Activated CD4-positive, alpha-beta T cell treated with anti-CD3 and anti-CD28 coated beads for 48 hours (primary cell): Measurements from ENCODE around the gene FGFR2.
"Not testable (repeated sequence)": the region's sequence is repeated elsewhere in the genome, so short reads cannot be mapped to it uniquely, and the experiment has no call there.

Experiments
- DNase-seq: peaks from one replicate; pipeline ENCODE4 v3.0.0-alpha.2; 2020

Gene FGFR2

GRCh38 chr10:121583857-121584256 is 14.4 kb downstream of the FGFR2 start:
- no peak for DNase-seq

- DNase-seq: no peak
Measured at GRCh38 chr10:121583258-121583657, 15.0 kb downstream of the FGFR2 start.

GRCh38 chr10:121580276-121581116 is 17.7 kb downstream of the FGFR2 start:
- DNase-seq: no peak

- DNase-seq: no peak
Measured at GRCh38 chr10:121579656-121580055, 18.6 kb downstream of the FGFR2 start.

GRCh38 chr10:121578965-121579364 is 19.3 kb downstream of the FGFR2 start:
- DNase-seq: no peak

GRCh38 chr10:121578298-121578697 is 19.9 kb downstream of the FGFR2 start:
- no peak for DNase-seq

GRCh38 chr10:121577568-121577967 is 20.7 kb downstream of the FGFR2 start:
- no peak for DNase-seq

- no peak for DNase-seq
Measured at GRCh38 chr10:121576139-121576538, 22.1 kb downstream of the FGFR2 start.

- DNase-seq: no peak
Measured at GRCh38 chr10:121574519-121575166, 23.6 kb downstream of the FGFR2 start.

GRCh38 chr10:121573538-121573941 is 24.7 kb downstream of the FGFR2 start:
- DNase-seq: no peak

- DNase-seq: no peak
Measured at GRCh38 chr10:121572859-121573537, 25.2 kb downstream of the FGFR2 start.

GRCh38 chr10:121570315-121570714 is 27.9 kb downstream of the FGFR2 start:
- DNase-seq: no peak

GRCh38 chr10:121568275-121568674 is 30.0 kb downstream of the FGFR2 start:
- no peak for DNase-seq

GRCh38 chr10:121567569-121567968 is 30.7 kb downstream of the FGFR2 start:
- DNase-seq: no peak

GRCh38 chr10:121566755-121567154 is 31.5 kb downstream of the FGFR2 start:
- DNase-seq: no peak

GRCh38 chr10:121559326-121560026 is 38.8 kb downstream of the FGFR2 start:
- DNase-seq: no peak

- DNase-seq: no peak
Measured at GRCh38 chr10:121558238-121558637, 40.0 kb downstream of the FGFR2 start.

GRCh38 chr10:121556918-121557573 is 41.2 kb downstream of the FGFR2 start:
- DNase-seq: no peak

- DNase-seq: no peak
Measured at GRCh38 chr10:121556455-121556854, 41.8 kb downstream of the FGFR2 start.

GRCh38 chr10:121554916-121555315 is 43.3 kb downstream of the FGFR2 start:
- DNase-seq: not testable (repeated sequence)

- DNase-seq: no peak
Measured at GRCh38 chr10:121553511-121554264, 44.6 kb downstream of the FGFR2 start.

- no peak for DNase-seq
Measured at GRCh38 chr10:121552746-121553145, 45.5 kb downstream of the FGFR2 start.
